ENCODE results near the gene SSUH2.
"Not testable (repeated sequence)": the region's sequence is repeated elsewhere in the genome, so short reads cannot be mapped to it uniquely, and the experiment has no call there.

SSUH2 gene

GRCh38 chr3:8581373-8581772 is 63.2 kb downstream of the SSUH2 start:
- no peak for DNase-seq (ENCODE audit: low read depth, low spot score)

DNA sequence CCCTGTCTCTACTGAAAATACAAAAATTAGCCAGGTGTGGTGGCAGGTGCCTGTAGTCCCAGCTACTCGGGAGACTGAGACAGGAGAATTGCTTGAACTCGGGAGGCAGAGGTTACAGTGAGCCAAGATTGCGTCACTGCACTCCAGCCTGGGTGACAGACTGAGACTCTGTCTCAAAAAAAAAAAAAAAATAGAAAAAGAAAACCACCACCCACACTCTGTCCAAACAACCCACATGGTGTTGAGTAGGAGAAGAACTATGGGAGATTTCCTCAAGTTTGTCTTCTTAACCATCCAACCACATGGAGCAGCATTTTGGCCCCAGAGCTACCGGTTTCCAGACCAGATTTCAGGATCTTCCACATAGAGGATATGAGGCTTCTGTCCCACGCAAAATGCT is 64.2 kb downstream of the SSUH2 start:
- not testable (repeated sequence) for DNase-seq (ENCODE audit: low read depth, low spot score)

- DNase-seq (ENCODE audit: low read depth, low spot score): no peak
Measured at GRCh38 chr3:8579943-8580342, 64.7 kb downstream of the SSUH2 start.

GRCh38 chr3:8579096-8579495 is 65.5 kb downstream of the SSUH2 start:
- DNase-seq (ENCODE audit: low read depth, low spot score): no peak

- DNase-seq (ENCODE audit: low read depth, low spot score): no peak
Measured at GRCh38 chr3:8578282-8578681, 66.3 kb downstream of the SSUH2 start.

DNA sequence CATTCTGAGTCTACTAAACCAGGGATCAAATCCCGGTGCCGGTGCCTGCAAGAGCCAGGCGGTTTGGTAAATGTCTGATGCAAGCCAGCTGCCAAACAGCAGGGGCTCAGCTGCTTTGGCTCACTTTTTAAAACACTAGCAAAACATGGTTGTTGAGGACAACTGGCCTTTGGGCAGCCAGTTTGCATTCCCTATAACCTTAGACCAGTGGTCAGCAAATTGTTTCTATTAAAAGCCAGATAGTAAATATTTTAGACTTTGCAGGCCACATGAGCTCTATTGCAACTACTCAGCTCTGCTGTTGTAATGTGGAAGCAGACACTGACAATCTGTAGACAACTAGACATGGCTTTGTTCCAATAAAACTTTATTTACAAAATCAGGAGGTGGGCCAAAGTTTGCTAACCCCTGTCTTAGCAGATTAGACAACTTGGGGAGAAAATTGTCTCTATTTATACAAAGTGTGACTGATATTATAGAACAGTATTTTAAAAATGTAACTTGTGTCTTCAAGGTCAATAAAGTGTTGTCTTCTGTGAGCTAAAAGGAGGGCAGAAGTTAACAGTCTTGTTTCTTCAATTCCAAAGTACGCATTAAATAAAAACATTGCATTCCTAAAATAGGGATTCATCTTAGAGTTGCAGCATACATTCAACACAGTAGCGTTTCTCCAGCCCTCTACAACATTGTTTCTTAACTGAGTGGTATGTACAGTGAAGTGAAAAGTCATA is 67.6 kb downstream of the SSUH2 start:
- no peak for DNase-seq (ENCODE audit: low read depth, low spot score)

DNA sequence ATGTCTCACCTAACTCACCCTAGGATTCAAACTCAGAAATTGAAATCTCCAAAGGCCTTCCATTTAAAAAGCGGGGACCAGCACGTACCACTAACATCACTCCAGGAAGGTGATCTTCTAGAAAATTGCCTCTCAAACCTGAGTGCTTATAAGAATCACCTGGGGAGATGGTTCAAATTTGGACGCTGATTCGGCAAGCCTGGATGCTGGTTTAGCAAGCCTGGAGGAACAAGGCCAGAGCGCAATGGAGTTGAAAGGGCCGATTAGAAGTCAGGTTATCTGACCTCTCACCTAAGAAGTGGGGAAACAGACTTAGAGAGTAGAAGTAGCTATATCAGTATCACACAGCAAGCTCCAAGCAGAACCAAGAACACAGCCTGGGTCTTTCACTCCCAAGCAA is 68.2 kb downstream of the SSUH2 start:
- no peak for DNase-seq (ENCODE audit: low read depth, low spot score)

- no peak for DNase-seq (ENCODE audit: low read depth, low spot score)
Measured at GRCh38 chr3:8575364-8576104, 69.1 kb downstream of the SSUH2 start.

DNA sequence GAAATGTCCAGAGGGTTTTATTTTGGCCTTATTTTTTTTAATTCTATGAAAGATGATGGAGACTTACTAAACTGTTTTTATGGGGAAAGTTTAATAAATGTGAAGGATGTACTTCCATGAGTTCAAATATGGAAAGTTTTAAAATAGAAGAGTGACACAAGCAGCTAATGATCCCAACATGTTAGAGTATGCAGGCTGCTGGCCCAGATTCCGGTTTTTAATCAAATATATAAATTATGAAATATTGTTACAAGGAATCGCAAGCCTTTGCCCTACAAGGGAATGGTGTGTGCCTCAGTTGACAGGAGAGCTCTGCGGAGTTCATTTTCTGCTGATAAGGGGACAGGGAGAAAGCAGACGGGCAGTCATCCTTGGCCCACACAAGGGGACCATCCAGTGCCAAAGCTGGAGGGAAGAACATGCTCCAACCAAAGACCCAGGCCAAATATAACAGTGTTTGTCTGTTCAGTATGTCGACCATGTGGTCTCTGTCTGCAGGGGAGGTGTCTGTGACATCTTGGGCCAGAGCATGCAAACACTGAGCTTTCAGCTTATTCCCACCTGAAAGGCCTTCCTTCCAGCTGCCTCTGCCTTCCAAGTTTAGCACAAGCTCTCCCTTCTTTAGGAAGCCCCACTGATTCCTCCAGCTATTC is 69.8 kb downstream of the SSUH2 start:
- DNase-seq (ENCODE audit: low read depth, low spot score): no peak

DNA sequence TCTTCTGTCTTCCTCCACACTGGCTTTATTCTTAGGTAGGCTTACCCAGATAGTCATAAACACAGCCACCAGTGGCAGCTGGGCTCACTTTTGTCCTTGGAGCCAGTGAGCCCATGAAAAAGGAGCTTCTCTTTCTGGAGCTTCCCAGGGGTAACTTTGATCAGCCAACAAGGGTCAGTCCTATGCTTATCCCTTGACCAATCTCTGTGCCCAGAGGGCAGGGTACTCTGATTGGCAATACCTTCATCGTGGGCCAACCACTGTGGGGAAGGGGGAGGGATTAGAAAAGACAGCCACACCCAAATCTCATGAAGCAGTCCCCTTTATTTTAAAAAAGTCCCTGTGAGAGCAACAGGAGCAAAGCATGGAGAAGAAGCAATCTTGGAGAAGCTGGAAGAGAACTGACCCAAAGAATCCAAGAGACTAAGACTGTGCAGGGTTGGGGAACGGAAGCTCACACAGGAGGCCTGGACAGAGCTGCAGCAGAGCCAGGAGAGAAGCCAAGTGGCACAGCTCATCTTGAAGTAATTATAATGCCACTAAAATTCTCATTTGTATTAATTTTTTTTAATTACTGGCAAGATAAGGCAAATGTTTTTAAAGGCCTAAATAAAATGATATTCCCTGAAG is 70.4 kb downstream of the SSUH2 start:
- no peak for DNase-seq (ENCODE audit: low read depth, low spot score)

DNA sequence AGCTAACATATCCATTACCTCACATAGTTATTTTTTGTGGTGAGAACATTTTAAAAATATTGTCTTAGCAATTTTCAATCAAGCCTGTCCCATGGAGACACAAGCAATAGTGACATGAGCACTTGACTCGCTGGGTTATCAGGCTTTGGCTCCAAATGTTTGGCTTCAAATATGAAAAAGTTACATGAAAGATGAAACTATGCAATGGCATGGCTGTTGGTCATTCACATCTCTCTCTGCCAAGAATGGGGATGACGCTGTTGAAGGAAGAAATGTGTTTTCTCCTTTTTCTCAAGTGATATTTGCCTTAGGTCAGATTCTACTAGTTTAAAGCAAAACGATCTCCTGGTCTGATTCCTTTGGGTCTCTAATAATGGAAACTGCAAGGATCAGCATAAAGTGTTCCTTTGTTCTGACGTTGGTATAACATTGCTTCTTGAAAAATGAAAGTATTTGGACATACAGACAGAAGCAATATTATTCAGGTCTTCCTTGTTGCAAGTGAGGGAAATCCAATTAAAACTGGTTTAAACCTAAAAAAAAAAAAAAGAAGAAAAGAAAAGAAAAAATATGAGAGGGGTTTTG is 71.2 kb downstream of the SSUH2 start:
- DNase-seq (ENCODE audit: low read depth, low spot score): no peak

DNA sequence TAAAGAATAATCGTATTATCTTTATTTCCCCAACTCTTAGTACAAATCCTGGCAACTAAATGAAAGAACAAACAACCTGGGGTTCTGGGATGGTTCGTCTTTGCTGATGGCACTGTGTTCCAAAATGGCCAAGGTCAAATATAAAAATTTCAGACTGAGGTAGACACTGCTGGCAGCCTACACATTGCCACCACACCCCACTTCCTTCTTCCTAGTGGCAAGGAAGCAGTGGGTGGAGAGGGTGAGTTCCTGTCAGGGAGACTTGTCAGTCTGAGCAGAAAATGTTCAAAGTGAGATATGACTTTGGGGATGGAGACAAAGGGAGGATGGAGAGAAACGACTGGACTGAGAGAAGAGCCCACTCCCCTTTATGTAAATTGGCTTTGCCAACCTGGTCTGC is 73.3 kb downstream of the SSUH2 start:
- no peak for DNase-seq (ENCODE audit: low read depth, low spot score)

Measured in ELF-1 (cell line).